ENCODE measurements around the gene KCNE5. TPM values are rescaled to one million over a fixed set of nuclear protein-coding genes. Genes with fewer than 3 reads are reported as not detected.

The KCNE5 gene
- total and polyA plus RNA-seq, 9 of the 15 experiments (the other 6 are each of a cell fraction or from before 2014, with no cell fraction given), result 0.08 to 0.38 (median 0.21) TPM; not detected in 1

DNA sequence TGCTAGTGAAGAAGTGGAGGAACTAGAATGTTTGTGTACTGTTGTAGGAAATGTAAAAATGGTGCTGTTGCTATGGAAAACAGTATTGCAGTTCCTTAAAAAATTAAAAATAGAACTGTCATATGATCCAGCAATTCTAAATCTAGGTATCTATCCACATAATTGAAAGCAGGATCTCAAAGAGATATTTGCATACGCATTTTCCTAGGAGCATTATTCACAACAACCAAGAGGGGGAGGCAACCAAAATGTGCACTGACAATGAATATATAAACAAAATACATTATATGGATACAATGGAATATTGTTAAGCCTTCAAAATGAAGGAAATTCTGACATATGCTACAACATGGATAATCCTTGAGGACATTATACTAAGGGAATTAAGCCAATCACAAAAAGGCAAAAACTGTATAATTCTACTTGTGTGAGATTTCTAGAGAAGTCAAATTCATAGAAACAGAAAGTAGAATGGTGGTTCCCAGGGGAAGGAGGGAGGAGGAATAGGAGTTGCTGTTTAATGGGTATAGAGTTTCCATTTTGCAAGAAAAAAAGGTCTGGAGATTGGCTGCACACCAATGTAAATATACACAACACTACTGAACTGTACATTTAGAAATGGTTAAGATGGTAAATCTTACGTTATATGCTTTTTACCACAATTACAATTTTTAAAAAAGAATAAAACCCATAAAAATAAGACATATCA lies 35.6 kb upstream of the KCNE5 start:
- ATAC-seq (no peak), FAIRE-seq (no peak), DNase-seq (ENCODE audit: extremely low read depth in 1 of 4, low spot score in 3 of 4) (no peak)
- no peaks in the 10 kb centered on the region for H3K79me2 ChIP-seq (ENCODE audit: control insufficient read depth, insufficient read depth, low read length)
- no peak for TF ChIP-seq CEBPZ (IDR thresholded peaks at IDR 0.05; ENCODE audit: borderline replicate concordance, low read depth, low read length)
- no peak for TF ChIP-seq GABPA (tag; conservative IDR thresholded peaks at IDR 0.05; ENCODE audit: low read depth)
- no peak for TF ChIP-seq KLF10 (CRISPR knock-in tag; IDR thresholded peaks at IDR 0.05)
- TF ChIP-seq PRPF4 (IDR thresholded peaks at IDR 0.05; ENCODE audit: insufficient read depth, low read depth, low read length, poor library complexity, severe bottlenecking), result no peak
- H3K4me3 ChIP-seq, result no peak overlapping the region
- no peaks in the 10 kb centered on the region for H4K20me1 ChIP-seq (replicated peaks; ENCODE audit: control insufficient read depth, insufficient read depth, low read length)
- BruUV-seq (replicated peaks), result no TSS peak
- peaks cover 69% of the 10 kb centered on the region for H3K36me3 ChIP-seq (ENCODE audit: control insufficient read depth, insufficient read depth, low read length)
- intact Hi-C loops (cut with micrococcal nuclease), result no loop called here
- in situ Hi-C loops (cut with MboI), result no loop called here
- 81% methylated on average over 2 of the region's 2 CpGs for WGBS (ENCODE audit: insufficient coverage, low coverage, missing lambda C conversion rate)
- no peaks in the 10 kb centered on the region for H3K9me3 ChIP-seq (replicated peaks; ENCODE audit: control insufficient read depth, insufficient read depth, low read depth, low read length)
- no peak overlapping the region for H3K4me2 ChIP-seq (ENCODE audit: insufficient read depth, low read length)
- POLR2A ChIA-PET, result no interaction called here
- H2AFZ ChIP-seq (ENCODE audit: low read depth, low read length), result no peak overlapping the region
- no peak overlapping the region for H3K9ac ChIP-seq (ENCODE audit: insufficient read depth in 1 of 2, low read depth in 2 of 2, low read length in 2 of 2)
- no peaks in the 10 kb centered on the region for H3K9me1 ChIP-seq (ENCODE audit: control insufficient read depth, insufficient read depth, low read length)
- CTCF ChIA-PET (ENCODE audit: low intra/inter-chr PET ratio), result no interaction called here
- H3K27me3 ChIP-seq (ENCODE audit: control insufficient read depth in 2 of 2, insufficient read depth in 2 of 2, low read length in 2 of 2), result no peaks in the 10 kb centered on the region
- H3K4me1 ChIP-seq (replicated peaks in 1 of 2; ENCODE audit: control insufficient read depth in 2 of 2, insufficient read depth in 2 of 2, low read length in 2 of 2), result no peaks in the 10 kb centered on the region
- H3K27ac ChIP-seq (ENCODE audit: extremely low read depth, low read depth, low read length), result no peak overlapping the region

Measured in K562 (cell line).